ENCODE data around the gene RPRD1A.

Gene RPRD1A

GRCh38 chr18:35964319-35964718 is 103.0 kb downstream of the RPRD1A start:
- TF ChIP-seq SIN3A (IDR thresholded peaks at IDR 0.05; ENCODE audit: borderline replicate concordance, insufficient read depth, low read length), result no peak
- no peak for TF ChIP-seq TAF1 (IDR thresholded peaks at IDR 0.05; ENCODE audit: borderline replicate concordance, insufficient read depth, low read length)
- TF ChIP-seq POLR2AphosphoS5 (IDR thresholded peaks at IDR 0.05; ENCODE audit: low read depth, low read length), result no peak
- TF ChIP-seq FOXP2 (optimal IDR thresholded peaks at IDR 0.05; ENCODE audit: borderline replicate concordance, extremely low read depth, extremely low read length, insufficient read depth), result no peak
- TF ChIP-seq REST (IDR thresholded peaks at IDR 0.05; ENCODE audit: insufficient read depth in 1 of 2, low read depth in 2 of 2, low read length in 2 of 2), result no peak

- no peak for TF ChIP-seq POLR2AphosphoS5 (IDR thresholded peaks at IDR 0.05; ENCODE audit: low read depth, low read length)
- no peak for TF ChIP-seq FOXP2 (optimal IDR thresholded peaks at IDR 0.05; ENCODE audit: borderline replicate concordance, extremely low read depth, extremely low read length, insufficient read depth)
- TF ChIP-seq SIN3A (IDR thresholded peaks at IDR 0.05; ENCODE audit: borderline replicate concordance, insufficient read depth, low read length), result no peak
- no peak for TF ChIP-seq TAF1 (IDR thresholded peaks at IDR 0.05; ENCODE audit: borderline replicate concordance, insufficient read depth, low read length)
- no peak for TF ChIP-seq REST (IDR thresholded peaks at IDR 0.05; ENCODE audit: insufficient read depth in 1 of 2, low read depth in 2 of 2, low read length in 2 of 2)
Observed at GRCh38 chr18:35962320-35962719, 105.0 kb downstream of the RPRD1A start.

GRCh38 chr18:35956226-35956625 is 111.1 kb downstream of the RPRD1A start:
- TF ChIP-seq SIN3A (IDR thresholded peaks at IDR 0.05; ENCODE audit: borderline replicate concordance, insufficient read depth, low read length), result no peak
- TF ChIP-seq FOXP2 (optimal IDR thresholded peaks at IDR 0.05; ENCODE audit: borderline replicate concordance, extremely low read depth, extremely low read length, insufficient read depth), result no peak
- no peak for TF ChIP-seq POLR2AphosphoS5 (IDR thresholded peaks at IDR 0.05; ENCODE audit: low read depth, low read length)
- no peak for TF ChIP-seq REST (IDR thresholded peaks at IDR 0.05; ENCODE audit: insufficient read depth in 1 of 2, low read depth in 2 of 2, low read length in 2 of 2)
- no peak for TF ChIP-seq TAF1 (IDR thresholded peaks at IDR 0.05; ENCODE audit: borderline replicate concordance, insufficient read depth, low read length)

- TF ChIP-seq REST (IDR thresholded peaks at IDR 0.05; ENCODE audit: insufficient read depth in 1 of 2, low read depth in 2 of 2, low read length in 2 of 2) (no peak), FOXP2 (optimal IDR thresholded peaks at IDR 0.05; ENCODE audit: borderline replicate concordance, extremely low read depth, extremely low read length, insufficient read depth) (no peak), TAF1 (IDR thresholded peaks at IDR 0.05; ENCODE audit: borderline replicate concordance, insufficient read depth, low read length) (no peak), POLR2AphosphoS5 (IDR thresholded peaks at IDR 0.05; ENCODE audit: low read depth, low read length) (no peak), SIN3A (IDR thresholded peaks at IDR 0.05; ENCODE audit: borderline replicate concordance, insufficient read depth, low read length) (no peak)
Observed at GRCh38 chr18:35953688-35954087, 113.7 kb downstream of the RPRD1A start.

- TF ChIP-seq POLR2AphosphoS5 (IDR thresholded peaks at IDR 0.05; ENCODE audit: low read depth, low read length), result no peak
- no peak for TF ChIP-seq SIN3A (IDR thresholded peaks at IDR 0.05; ENCODE audit: borderline replicate concordance, insufficient read depth, low read length)
- TF ChIP-seq REST (IDR thresholded peaks at IDR 0.05; ENCODE audit: insufficient read depth in 1 of 2, low read depth in 2 of 2, low read length in 2 of 2), result no peak
- no peak for TF ChIP-seq TAF1 (IDR thresholded peaks at IDR 0.05; ENCODE audit: borderline replicate concordance, insufficient read depth, low read length)
- no peak for TF ChIP-seq FOXP2 (optimal IDR thresholded peaks at IDR 0.05; ENCODE audit: borderline replicate concordance, extremely low read depth, extremely low read length, insufficient read depth)
Observed at GRCh38 chr18:35950628-35950982, 116.8 kb downstream of the RPRD1A start.
